Liver (tissue), 9 donors: ENCODE results near the gene NEAT1. TPM values are rescaled to one million over a fixed set of nuclear protein-coding genes. Genes with fewer than 3 reads are reported as not detected.

Experiments used
- DNase-seq: peaks from one replicate; pipeline ENCODE4 v3.0.0-alpha.2; 2017; ENCODE audit warnings: low spot score
- H3K27ac ChIP-seq, 2 donors: one replicate each; pipeline ENCODE4 v1.7.0; 2013; ENCODE audit warnings: inconsistent platforms in 2 of 2, low read length in 2 of 2, control low read depth in 1 of 2, low read depth in 1 of 2, mild to moderate bottlenecking in 1 of 2
- H3K27me3 ChIP-seq, 4 donors: one replicate each; pipeline versions ENCODE4 v1.6.1 to v1.7.0; 2013; ENCODE audit warnings: low read length in 3 of 4, inconsistent platforms in 1 of 4, mild to moderate bottlenecking in 1 of 4, moderate library complexity in 1 of 4; ENCODE audit not compliant: control insufficient read depth in 4 of 4, insufficient read depth in 4 of 4
- H3K36me3 ChIP-seq, 4 donors: one replicate each; pipeline versions ENCODE4 v1.6.1 to v1.7.0; 2013; ENCODE audit warnings: low read length in 3 of 4, mild to moderate bottlenecking in 3 of 4, low read depth in 1 of 4, moderate library complexity in 1 of 4; ENCODE audit not compliant: control insufficient read depth in 4 of 4, insufficient read depth in 3 of 4
- H3K4me1 ChIP-seq, 4 donors: one replicate each; pipeline versions ENCODE4 v1.6.1 to v1.7.0; 2013; ENCODE audit warnings: low read length in 3 of 4, mild to moderate bottlenecking in 3 of 4, moderate library complexity in 1 of 4; ENCODE audit not compliant: control insufficient read depth in 4 of 4, insufficient read depth in 4 of 4
- H3K4me3 ChIP-seq, 3 donors: one replicate each; pipeline versions ENCODE4 v1.6.1 to v1.7.0; 2013; ENCODE audit warnings: low read length in 3 of 3, control low read depth in 1 of 3, low read depth in 1 of 3, mild to moderate bottlenecking in 1 of 3
- H3K9ac ChIP-seq, 2 donors: one replicate each; pipeline ENCODE4 v1.7.0; 2013; ENCODE audit warnings: low read length in 2 of 2, mild to moderate bottlenecking in 2 of 2, moderate library complexity in 2 of 2, control low read depth in 1 of 2, low read depth in 1 of 2
- H3K9me3 ChIP-seq, 4 donors: one replicate each; pipeline versions ENCODE4 v1.6.1 to v1.7.0; 2013; ENCODE audit warnings: low read length in 3 of 4; ENCODE audit not compliant: control insufficient read depth in 4 of 4
- ATF3 ChIP-seq: IDR thresholded peaks from 2 replicates; pipeline ENCODE4 v1.6.1; 2016; ENCODE audit warnings: antibody characterized with exemption
- EGR1 ChIP-seq, 2 donors: IDR thresholded peaks; 2 replicates each; pipeline ENCODE4 v1.6.1; 2016 to 2018; ENCODE audit warnings: antibody characterized with exemption in 2 of 2, low read depth in 2 of 2
- FOXA1 ChIP-seq: IDR thresholded peaks from 2 replicates; pipeline ENCODE4 v1.6.1; 2016; ENCODE audit warnings: antibody characterized with exemption
- FOXA2 ChIP-seq: IDR thresholded peaks from 2 replicates; pipeline ENCODE4 v1.6.1; 2016; ENCODE audit warnings: antibody characterized with exemption
- GABPA ChIP-seq, 2 donors: IDR thresholded peaks in 1 of 2; conservative IDR thresholded peaks in 1 of 2; 2 replicates each; pipeline ENCODE4 v1.6.1; 2016; ENCODE audit warnings: antibody characterized with exemption in 2 of 2, mild to moderate bottlenecking in 1 of 2, moderate library complexity in 1 of 2
- HNF4A ChIP-seq, 2 donors: conservative IDR thresholded peaks; 2 replicates each; pipeline ENCODE4 v1.6.1; 2016; ENCODE audit warnings: antibody characterized with exemption in 2 of 2, mild to moderate bottlenecking in 2 of 2
- HNF4G ChIP-seq: IDR thresholded peaks from 2 replicates; pipeline ENCODE4 v1.6.1; 2016; ENCODE audit warnings: antibody characterized with exemption
- JUND ChIP-seq, 2 donors: IDR thresholded peaks; 2 replicates each; pipeline ENCODE4 v1.6.1; 2016; ENCODE audit warnings: antibody characterized with exemption in 2 of 2
- NR2F2 ChIP-seq: IDR thresholded peaks from 2 replicates; pipeline ENCODE4 v1.6.1; 2016; ENCODE audit warnings: antibody characterized with exemption
- RAD21 ChIP-seq, 2 donors: IDR thresholded peaks; 2 replicates each; pipeline ENCODE4 v1.6.1; 2016; ENCODE audit warnings: antibody characterized with exemption in 2 of 2, mild to moderate bottlenecking in 2 of 2
- REST ChIP-seq: IDR thresholded peaks from 2 replicates; pipeline ENCODE4 v1.6.1; 2016; ENCODE audit warnings: antibody characterized with exemption, mild to moderate bottlenecking
- RXRA ChIP-seq, 2 donors: IDR thresholded peaks; 2 replicates each; pipeline ENCODE4 v1.6.1; 2017 to 2018; ENCODE audit warnings: antibody characterized with exemption in 2 of 2, mild to moderate bottlenecking in 1 of 2
- SP1 ChIP-seq: IDR thresholded peaks from 2 replicates; pipeline ENCODE4 v1.6.1; 2018; ENCODE audit warnings: antibody characterized with exemption, mild to moderate bottlenecking
- TAF1 ChIP-seq: conservative IDR thresholded peaks from 2 replicates; pipeline ENCODE4 v1.6.1; 2016; ENCODE audit warnings: antibody characterized with exemption, mild to moderate bottlenecking
- YY1 ChIP-seq: IDR thresholded peaks from 2 replicates; pipeline ENCODE4 v1.6.1; 2016; ENCODE audit warnings: antibody characterized with exemption, mild to moderate bottlenecking
- WGBS: extraction: QIAGEN DNeasy Blood & Tissue Kit; methylation state at CpG from one replicate; pipeline ENCODE4 v1.1.7; 2013; 5-methylcytosine and 5-hydroxymethylcytosine counted together
- polyA plus RNA-seq, 2 donors: library from polyadenylated mRNA; stranded (reverse) in 1 of 2; unstranded in 1 of 2; fragments of 200-250 nt in 1 of 2; fragments of >200 nt in 1 of 2; fragmentation: Nextera tagmentation in 1 of 2; extraction: Ambion mirVana in 1 of 2; gene quantifications; one replicate each; pipeline versions ENCODE4 v1.2.1 to v1.2.3, GENCODE V29; 2013 to 2015
- total RNA-seq, 2 donors: library from RNA; depleted of rRNA; stranded (reverse); fragments of >200 nt; gene quantifications; one replicate each; pipeline ENCODE4 v1.2.3, GENCODE V29; 2014
- TF ChIP-seq, protein P1 (sequence below): IDR thresholded peaks from 2 replicates; pipeline ENCODE4 v1.6.1; 2016; ENCODE audit warnings: antibody characterized with exemption
- TF ChIP-seq, protein P2 (sequence below): fragments of 150-350 bp; IDR thresholded peaks from 2 replicates; pipeline ENCODE4 v1.5.1; 2017; ENCODE audit warnings: improper control_type of control experiment, low read depth, low read length; ENCODE audit not compliant: missing input control
- TF ChIP-seq, protein P3 (sequence below): IDR thresholded peaks from 2 replicates; pipeline ENCODE4 v1.6.1; 2016; ENCODE audit warnings: antibody characterized with exemption
- donor health status: healthy.
- donor health status: healthy.
- donor health status: healthy.
- donor health status: healthy.
- donor health status: healthy.

NEAT1 gene
- total and polyA plus RNA-seq, 4 donors: 29.6 to 1,968 (median 80.8) TPM

GRCh38 chr11:65426839-65427690 lies 4.5 kb downstream of the NEAT1 start:
- peak overlapping the region; percentile 63 to 99 (median 73) for H3K4me3 ChIP-seq
- TF ChIP-seq REST (no peak), JUND (IDR thresholded peaks at IDR 0.05) (peak; percentile 50 to 89), FOXA2 (peak; percentile 19), SP1 (no peak), NR2F2 (peak; percentile 43), RXRA (IDR thresholded peaks at IDR 0.05) (peak; percentile 19 to 53), GABPA (IDR thresholded peaks at IDR 0.05 in 1 of 2, conservative IDR thresholded peaks at IDR 0.05 in 1 of 2) (no peak), FOXA1 (peak; percentile 9), ATF3 (no peak), TAF1 (peak; percentile 29), EGR1 (IDR thresholded peaks at IDR 0.05; ENCODE audit: low read depth in 2 of 2) (peak in 1 of 2 donors; percentile 64), HNF4A (conservative IDR thresholded peaks at IDR 0.05) (peak in 1 of 2 donors; percentile 24), YY1 (peak; percentile 60), HNF4G (no peak), RAD21 (IDR thresholded peaks at IDR 0.05) (no peak)
- TF ChIP-seq, protein P1, sequence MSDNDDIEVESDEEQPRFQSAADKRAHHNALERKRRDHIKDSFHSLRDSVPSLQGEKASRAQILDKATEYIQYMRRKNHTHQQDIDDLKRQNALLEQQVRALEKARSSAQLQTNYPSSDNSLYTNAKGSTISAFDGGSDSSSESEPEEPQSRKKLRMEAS: peak; percentile 55
- TF ChIP-seq, protein P2, sequence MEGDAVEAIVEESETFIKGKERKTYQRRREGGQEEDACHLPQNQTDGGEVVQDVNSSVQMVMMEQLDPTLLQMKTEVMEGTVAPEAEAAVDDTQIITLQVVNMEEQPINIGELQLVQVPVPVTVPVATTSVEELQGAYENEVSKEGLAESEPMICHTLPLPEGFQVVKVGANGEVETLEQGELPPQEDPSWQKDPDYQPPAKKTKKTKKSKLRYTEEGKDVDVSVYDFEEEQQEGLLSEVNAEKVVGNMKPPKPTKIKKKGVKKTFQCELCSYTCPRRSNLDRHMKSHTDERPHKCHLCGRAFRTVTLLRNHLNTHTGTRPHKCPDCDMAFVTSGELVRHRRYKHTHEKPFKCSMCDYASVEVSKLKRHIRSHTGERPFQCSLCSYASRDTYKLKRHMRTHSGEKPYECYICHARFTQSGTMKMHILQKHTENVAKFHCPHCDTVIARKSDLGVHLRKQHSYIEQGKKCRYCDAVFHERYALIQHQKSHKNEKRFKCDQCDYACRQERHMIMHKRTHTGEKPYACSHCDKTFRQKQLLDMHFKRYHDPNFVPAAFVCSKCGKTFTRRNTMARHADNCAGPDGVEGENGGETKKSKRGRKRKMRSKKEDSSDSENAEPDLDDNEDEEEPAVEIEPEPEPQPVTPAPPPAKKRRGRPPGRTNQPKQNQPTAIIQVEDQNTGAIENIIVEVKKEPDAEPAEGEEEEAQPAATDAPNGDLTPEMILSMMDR: no peak
- TF ChIP-seq, protein P3, sequence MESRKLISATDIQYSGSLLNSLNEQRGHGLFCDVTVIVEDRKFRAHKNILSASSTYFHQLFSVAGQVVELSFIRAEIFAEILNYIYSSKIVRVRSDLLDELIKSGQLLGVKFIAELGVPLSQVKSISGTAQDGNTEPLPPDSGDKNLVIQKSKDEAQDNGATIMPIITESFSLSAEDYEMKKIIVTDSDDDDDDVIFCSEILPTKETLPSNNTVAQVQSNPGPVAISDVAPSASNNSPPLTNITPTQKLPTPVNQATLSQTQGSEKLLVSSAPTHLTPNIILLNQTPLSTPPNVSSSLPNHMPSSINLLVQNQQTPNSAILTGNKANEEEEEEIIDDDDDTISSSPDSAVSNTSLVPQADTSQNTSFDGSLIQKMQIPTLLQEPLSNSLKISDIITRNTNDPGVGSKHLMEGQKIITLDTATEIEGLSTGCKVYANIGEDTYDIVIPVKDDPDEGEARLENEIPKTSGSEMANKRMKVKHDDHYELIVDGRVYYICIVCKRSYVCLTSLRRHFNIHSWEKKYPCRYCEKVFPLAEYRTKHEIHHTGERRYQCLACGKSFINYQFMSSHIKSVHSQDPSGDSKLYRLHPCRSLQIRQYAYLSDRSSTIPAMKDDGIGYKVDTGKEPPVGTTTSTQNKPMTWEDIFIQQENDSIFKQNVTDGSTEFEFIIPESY: peak; percentile 28
- H3K27me3 ChIP-seq: no peaks in the 10 kb centered on the region
- H3K27ac ChIP-seq: peak overlapping the region; percentile 99 to 100
- no peaks in the 10 kb centered on the region for H3K9me3 ChIP-seq
- peaks cover 0 to 2% (median 0%) of the 10 kb centered on the region in 4 donors for H3K36me3 ChIP-seq
- peak overlapping the region in 1 of 2 donors; percentile 100 for H3K9ac ChIP-seq
- DNase-seq: peak; percentile 60
- 8% methylated on average over 10 of the region's 10 CpGs for WGBS
- H3K4me1 ChIP-seq: peaks cover 0 to 27% (median 11%) of the 10 kb centered on the region in 4 donors
